ENCODE measurements around the gene C1orf174.

The C1orf174 gene

DNA sequence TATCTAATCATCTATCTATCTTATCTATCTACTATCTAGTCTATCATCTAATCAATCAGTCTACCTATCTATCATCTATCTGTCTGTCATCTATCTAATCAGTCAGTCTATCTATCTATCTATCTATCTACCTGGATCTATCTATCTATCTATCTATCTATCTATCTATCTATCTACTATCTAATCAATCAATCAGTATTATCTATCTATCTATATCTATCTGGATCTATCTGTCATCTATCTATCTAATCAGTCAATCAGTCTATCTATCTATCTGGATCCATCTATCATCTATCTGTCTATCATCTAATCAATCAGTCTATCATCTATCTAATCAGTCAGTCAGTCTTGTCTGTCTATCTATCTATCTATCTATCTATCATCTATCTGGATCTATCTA, 26.9 kb upstream of the C1orf174 start:
- Histone ChIP-seq H3K27ac (no peak overlapping the region), H3K27me3 (no peaks in the 10 kb centered on the region), H3K9me3 (no peaks in the 10 kb centered on the region), H3K4me3 (no peak overlapping the region), H3K9ac (no peak overlapping the region), H3K4me2 (no peak overlapping the region), H3K36me3 (no peaks in the 10 kb centered on the region), H3K4me1 (no peaks in the 10 kb centered on the region; the same call in 1 of the 2 replicates), H4K20me1 (no peaks in the 10 kb centered on the region)
- TF ChIP-seq Cebpa-rat (IDR thresholded peaks at IDR 0.05): no peak

DNA sequence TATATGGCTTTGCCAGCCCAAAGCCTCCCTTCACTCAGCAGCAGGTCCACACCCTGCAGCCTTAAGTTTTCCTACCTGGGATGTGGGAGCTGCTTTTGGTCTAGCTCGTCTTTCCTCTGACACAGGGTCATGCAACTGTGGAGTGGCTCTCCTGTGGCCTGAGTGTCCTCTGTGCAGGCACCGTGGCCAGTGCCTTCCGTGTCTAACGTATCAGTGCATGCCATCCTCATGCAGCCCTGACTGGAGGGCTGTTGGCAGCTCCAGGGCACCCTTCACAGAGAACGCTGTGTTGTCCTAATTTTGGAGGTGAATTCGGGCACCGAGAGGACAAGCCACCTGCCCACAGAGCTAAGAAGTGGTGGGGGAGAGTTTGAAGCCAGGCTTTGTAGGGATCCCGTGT, 25.7 kb upstream of the C1orf174 start:
- Histone ChIP-seq H3K27me3 (no peaks in the 10 kb centered on the region), H3K4me3 (no peak overlapping the region)

DNA sequence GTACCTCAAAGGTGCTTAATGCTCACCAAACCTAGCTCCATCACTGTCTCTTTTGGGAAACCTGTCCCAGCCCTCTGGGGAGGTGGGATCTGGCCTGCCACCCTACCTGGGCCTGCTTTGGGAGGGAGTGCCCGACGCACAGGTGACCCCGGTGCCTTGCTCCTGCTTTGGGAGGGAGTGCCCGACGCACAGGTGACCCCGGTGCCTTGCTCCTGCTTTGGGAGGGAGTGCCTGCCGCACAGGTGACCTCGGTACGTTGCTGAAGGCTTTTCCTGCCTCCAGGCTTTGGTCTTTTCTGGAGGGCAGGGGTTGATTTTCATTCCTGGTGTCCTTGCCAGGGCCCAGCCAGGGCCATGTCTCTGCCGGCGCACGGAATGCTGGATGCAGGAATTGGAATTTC, 25.2 kb upstream of the C1orf174 start:
- no peak overlapping the region for H3K27ac ChIP-seq

More for the DNA sequence above, 25.7 kb upstream of the C1orf174 start:
- Histone ChIP-seq H4K20me1 (no peaks in the 10 kb centered on the region), H3K27ac (no peak overlapping the region), H3K4me2 (no peak overlapping the region), H3K9me3 (no peaks in the 10 kb centered on the region), H3K36me3 (no peaks in the 10 kb centered on the region), H3K9ac (no peak overlapping the region), H3K4me1 (peaks cover 3% of the 10 kb centered on the region; the same call in 1 of the 2 replicates)
- no peak for TF ChIP-seq Cebpa-rat (IDR thresholded peaks at IDR 0.05)

DNA sequence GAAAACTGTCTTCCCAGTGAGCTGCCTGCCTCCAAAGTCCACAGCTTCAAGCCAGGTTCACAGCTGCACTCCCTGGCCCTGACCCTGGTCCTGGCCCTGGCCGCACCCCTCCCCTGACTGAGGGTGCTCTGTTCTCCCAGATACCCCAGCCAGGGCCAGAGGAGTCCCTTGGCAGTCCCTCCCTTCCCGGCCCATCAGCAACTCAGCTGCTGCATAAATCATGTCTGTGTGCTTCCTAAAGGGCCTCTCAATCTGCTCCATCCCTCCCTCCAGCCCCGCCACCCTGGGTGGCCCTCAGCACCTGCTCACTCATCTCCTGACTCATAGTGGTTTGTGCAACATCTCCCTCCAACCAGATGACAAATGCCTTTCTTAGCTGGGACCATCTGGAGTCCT, 24.8 kb upstream of the C1orf174 start:
- H3K27me3 ChIP-seq: no peaks in the 10 kb centered on the region
- H3K27ac ChIP-seq: no peak overlapping the region
- no peak for TF ChIP-seq Cebpa-rat (IDR thresholded peaks at IDR 0.05)
- no peaks in the 10 kb centered on the region for H3K9me3 ChIP-seq
- peaks cover 3% of the 10 kb centered on the region; the same call in 1 of the 2 replicates for H3K4me1 ChIP-seq
- no peaks in the 10 kb centered on the region for H4K20me1 ChIP-seq
- H3K4me3 ChIP-seq: no peak overlapping the region
- no peak overlapping the region for H3K9ac ChIP-seq
- no peaks in the 10 kb centered on the region for H3K36me3 ChIP-seq
- H3K4me2 ChIP-seq: no peak overlapping the region

More for the DNA sequence above, 25.2 kb upstream of the C1orf174 start:
- H3K4me3 ChIP-seq: no peak overlapping the region
- TF ChIP-seq Cebpa-rat (IDR thresholded peaks at IDR 0.05): no peak
- H4K20me1 ChIP-seq: no peaks in the 10 kb centered on the region
- H3K4me2 ChIP-seq: no peak overlapping the region
- no peak overlapping the region for H3K9ac ChIP-seq
- H3K4me1 ChIP-seq: peaks cover 3% of the 10 kb centered on the region; the same call in 1 of the 2 replicates
- no peaks in the 10 kb centered on the region for H3K9me3 ChIP-seq
- no peaks in the 10 kb centered on the region for H3K36me3 ChIP-seq
- no peaks in the 10 kb centered on the region for H3K27me3 ChIP-seq

DNA sequence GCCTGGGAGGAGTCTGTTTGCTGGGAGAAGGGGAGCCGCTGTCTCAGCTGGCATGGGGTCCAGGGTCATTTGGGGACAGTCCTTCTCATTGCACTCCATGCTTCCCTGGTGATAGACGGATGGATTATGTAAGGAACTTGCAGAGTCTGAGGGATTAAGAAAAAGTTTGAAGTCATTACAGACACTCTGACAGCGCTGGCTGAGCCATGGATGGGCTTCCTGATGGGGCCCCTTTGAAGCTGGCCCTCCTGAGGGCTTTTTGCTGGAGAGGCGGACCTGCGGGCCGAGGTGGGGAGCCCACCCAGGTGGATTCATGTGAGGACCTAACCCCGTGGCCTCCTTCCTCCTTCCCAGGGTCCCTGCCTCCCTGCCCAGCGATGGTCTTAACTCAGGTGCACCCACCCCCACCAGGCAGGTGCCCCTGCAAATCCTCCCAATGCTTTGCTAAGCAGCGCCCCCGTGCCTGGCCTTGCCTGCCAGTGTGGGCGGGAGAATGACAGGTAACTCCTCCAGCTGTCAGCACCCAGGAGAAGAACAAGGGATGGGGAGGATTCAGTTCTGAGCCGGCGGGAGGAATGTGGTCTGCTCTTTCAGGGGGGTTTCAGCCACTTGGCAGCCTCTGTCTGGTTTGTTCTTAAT, 24.2 kb upstream of the C1orf174 start:
- peaks cover 3% of the 10 kb centered on the region; the same call in 1 of the 2 replicates for H3K4me1 ChIP-seq
- H4K20me1 ChIP-seq: no peaks in the 10 kb centered on the region
- no peak overlapping the region for H3K4me2 ChIP-seq
- H3K36me3 ChIP-seq: no peaks in the 10 kb centered on the region
- no peaks in the 10 kb centered on the region for H3K27me3 ChIP-seq
- no peak overlapping the region for H3K27ac ChIP-seq
- H3K9ac ChIP-seq: no peak overlapping the region
- H3K4me3 ChIP-seq: no peak overlapping the region
- H3K9me3 ChIP-seq: 0 out of 2 replicates have a peak, but pooled peaks cover under 1% of the 10 kb centered on the region
- no peak for TF ChIP-seq Cebpa-rat (IDR thresholded peaks at IDR 0.05)

DNA sequence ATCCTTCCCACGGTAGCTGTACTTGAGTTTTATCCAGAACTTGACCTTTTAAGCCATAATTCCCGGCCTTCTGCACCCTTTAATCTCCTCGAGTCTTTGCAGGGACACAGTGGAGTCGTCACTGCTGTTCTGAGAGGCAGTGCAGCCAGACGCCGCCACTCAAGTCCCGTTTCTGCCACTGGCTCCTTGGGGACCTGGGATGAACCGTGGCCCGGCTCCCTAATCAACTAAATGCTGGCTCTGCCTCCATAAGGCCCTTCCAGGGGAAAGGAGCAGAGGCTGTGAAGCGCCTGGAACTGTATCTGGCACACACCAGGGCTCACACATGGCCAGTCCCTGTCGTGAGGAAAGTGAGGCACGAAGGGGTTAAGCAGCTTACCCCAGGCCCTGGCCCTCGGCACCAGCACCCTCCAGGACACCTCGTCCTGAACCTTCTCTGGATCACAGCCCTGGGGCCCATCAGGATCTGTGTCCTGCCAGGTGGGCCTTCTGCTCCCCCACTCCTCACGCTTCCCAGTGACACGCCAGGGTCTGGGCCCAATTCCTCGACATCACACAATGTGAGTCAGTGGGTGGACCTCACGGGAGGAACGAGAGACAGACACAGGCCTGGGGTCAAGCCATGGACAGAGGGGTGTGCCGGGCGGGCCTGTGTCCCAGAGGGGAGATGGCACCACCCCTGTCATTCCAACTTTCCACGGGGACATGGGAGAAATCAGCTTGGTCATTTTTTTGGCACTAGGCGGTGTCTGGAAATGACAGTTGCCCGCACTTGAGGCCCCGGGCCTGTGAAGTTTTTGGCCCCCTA, 23.5 kb upstream of the C1orf174 start:
- H3K4me2 ChIP-seq: no peak overlapping the region
- TF ChIP-seq Cebpa-rat (IDR thresholded peaks at IDR 0.05): no peak
- no peak overlapping the region for H3K4me3 ChIP-seq
- no peak overlapping the region for H3K27ac ChIP-seq
- H3K9me3 ChIP-seq: peaks cover 8% of the 10 kb centered on the region; the same call in 1 of the 2 replicates
- no peaks in the 10 kb centered on the region for H4K20me1 ChIP-seq
- H3K27me3 ChIP-seq: no peaks in the 10 kb centered on the region
- no peaks in the 10 kb centered on the region for H3K36me3 ChIP-seq
- peaks cover 3% of the 10 kb centered on the region; the same call in 1 of the 2 replicates for H3K4me1 ChIP-seq
- no peak overlapping the region for H3K9ac ChIP-seq

DNA sequence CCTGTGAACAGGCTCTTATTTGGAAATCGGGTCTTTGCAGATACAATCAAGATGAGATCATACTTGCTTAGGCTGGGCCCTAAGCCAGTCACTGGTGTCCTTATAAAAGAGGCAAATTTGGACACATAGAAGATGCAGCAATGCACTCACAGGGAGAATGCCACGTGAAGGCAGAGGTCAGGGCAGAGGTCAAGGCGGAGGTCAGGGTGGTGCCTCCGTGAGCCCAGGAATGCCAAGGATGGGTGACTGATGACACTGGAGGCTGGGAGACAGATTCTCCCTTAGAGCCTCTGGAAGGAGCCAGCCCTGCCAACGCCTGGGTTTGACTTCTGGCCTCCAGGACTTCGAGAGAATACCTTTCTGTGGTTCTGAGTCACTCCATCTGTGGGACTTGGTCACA, 22.8 kb upstream of the C1orf174 start:
- no peak overlapping the region for H3K4me3 ChIP-seq
- H3K9ac ChIP-seq: no peak overlapping the region
- no peaks in the 10 kb centered on the region for H3K27me3 ChIP-seq
- H3K4me1 ChIP-seq: 0 out of 2 replicates have a peak, but pooled peaks cover 3% of the 10 kb centered on the region
- H3K4me2 ChIP-seq: no peak overlapping the region
- TF ChIP-seq Cebpa-rat (IDR thresholded peaks at IDR 0.05): no peak
- no peaks in the 10 kb centered on the region for H4K20me1 ChIP-seq
- no peaks in the 10 kb centered on the region for H3K36me3 ChIP-seq
- peaks cover 14% of the 10 kb centered on the region; the same call in 1 of the 2 replicates for H3K9me3 ChIP-seq
- no peak overlapping the region for H3K27ac ChIP-seq

DNA sequence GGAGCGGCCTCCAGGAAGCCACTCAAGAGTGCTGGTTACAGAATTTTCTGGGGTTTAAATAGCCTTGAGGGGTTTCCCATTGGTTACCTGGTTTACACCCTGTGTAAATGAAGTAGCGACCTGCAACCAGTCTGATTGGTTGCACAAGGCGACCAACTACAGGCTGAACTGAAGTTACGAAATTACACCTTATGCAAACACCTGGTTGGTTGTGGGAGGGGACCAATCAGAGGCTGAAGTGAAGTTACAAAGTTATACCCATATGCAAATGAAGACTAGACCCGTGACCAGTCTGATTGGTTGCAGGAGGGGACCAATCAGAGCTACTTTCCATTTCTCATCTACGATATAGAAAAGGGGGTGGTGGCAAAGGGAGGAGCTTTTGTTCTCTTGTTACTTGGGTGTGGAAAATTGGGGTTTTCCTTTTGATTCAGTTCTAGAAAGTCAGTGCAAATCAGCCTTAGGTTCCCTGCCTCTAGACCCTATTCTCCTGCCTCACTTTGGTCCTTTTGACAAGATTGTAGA, 22.2 kb upstream of the C1orf174 start:
- no peaks in the 10 kb centered on the region for H4K20me1 ChIP-seq
- H3K4me1 ChIP-seq: 0 out of 2 replicates have a peak, but pooled peaks cover 3% of the 10 kb centered on the region
- no peak overlapping the region for H3K4me2 ChIP-seq
- no peak overlapping the region for H3K9ac ChIP-seq
- TF ChIP-seq Cebpa-rat (IDR thresholded peaks at IDR 0.05): no peak
- H3K27ac ChIP-seq: no peak overlapping the region
- H3K9me3 ChIP-seq: peaks cover 16% of the 10 kb centered on the region; the same call in 1 of the 2 replicates
- H3K36me3 ChIP-seq: no peaks in the 10 kb centered on the region
- H3K27me3 ChIP-seq: no peaks in the 10 kb centered on the region
- H3K4me3 ChIP-seq: no peak overlapping the region

DNA sequence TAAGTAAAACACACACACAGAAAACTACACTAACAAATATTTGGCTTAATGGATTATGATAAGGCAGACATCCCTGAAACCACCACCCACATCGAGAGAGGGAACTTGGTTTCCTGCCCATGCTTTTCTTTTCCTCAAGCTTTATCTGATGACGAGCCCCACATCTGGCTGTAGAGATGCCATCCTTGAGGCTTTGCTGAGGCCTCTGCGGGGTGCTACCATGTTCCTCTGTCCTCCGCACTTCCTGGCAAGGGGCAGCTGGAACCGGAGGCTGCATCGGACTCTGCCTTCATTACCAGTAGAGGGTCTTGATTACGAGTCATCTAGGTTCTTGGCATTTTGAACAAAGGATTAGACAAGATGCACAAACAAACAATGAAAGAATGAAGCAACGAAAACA, 21.7 kb upstream of the C1orf174 start:
- Histone ChIP-seq H3K36me3 (no peaks in the 10 kb centered on the region), H3K9me3 (peaks cover 16% of the 10 kb centered on the region; the same call in 1 of the 2 replicates), H3K4me1 (0 out of 2 replicates have a peak, but pooled peaks cover 3% of the 10 kb centered on the region), H3K27ac (no peak overlapping the region), H3K9ac (no peak overlapping the region), H3K27me3 (no peaks in the 10 kb centered on the region), H3K4me3 (no peak overlapping the region), H3K4me2 (no peak overlapping the region), H4K20me1 (no peaks in the 10 kb centered on the region)
- no peak for TF ChIP-seq Cebpa-rat (IDR thresholded peaks at IDR 0.05)

DNA sequence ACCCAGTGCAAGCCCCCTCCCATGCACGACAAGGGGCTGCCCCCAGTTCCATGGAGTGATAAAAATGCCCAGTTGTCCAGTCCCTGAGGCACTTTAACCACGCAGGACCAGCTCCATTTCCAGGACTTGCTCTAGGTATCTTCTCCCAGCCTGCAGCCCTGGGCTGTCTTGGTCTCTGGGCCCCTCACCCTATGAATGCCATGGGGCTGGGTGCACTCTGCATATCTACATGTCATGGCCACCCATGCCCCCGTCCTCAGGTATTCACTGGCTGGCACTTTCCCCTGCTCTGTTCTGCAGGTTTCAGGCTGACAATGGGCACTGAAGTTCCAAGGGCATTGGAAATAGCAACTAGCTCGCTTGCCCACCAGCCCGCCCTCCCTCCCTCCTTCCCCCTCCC, 19.6 kb upstream of the C1orf174 start:
- peaks cover 16% of the 10 kb centered on the region; the same call in 1 of the 2 replicates for H3K9me3 ChIP-seq
- H3K4me3 ChIP-seq: no peak overlapping the region
- H3K36me3 ChIP-seq: no peaks in the 10 kb centered on the region
- H4K20me1 ChIP-seq: no peaks in the 10 kb centered on the region
- H3K9ac ChIP-seq: no peak overlapping the region
- no peak overlapping the region for H3K27ac ChIP-seq
- no peak for TF ChIP-seq Cebpa-rat (IDR thresholded peaks at IDR 0.05)
- 0 out of 2 replicates have a peak, but pooled peaks cover 3% of the 10 kb centered on the region for H3K4me1 ChIP-seq
- H3K4me2 ChIP-seq: no peak overlapping the region
- H3K27me3 ChIP-seq: no peaks in the 10 kb centered on the region
